Stimulated activated CD4-positive, alpha-beta T cell treated with anti-CD3 and anti-CD28 coated beads, Interleukin-4, amount 100 ng/mL, for 4 hours (primary cell): ENCODE measurements around the gene MFSD11.
"Not testable (repeated sequence)": the region's sequence is repeated elsewhere in the genome, so short reads cannot be mapped to it uniquely, and the experiment has no call there.

Experiments used
- DNase-seq, 2 experiments: peaks; one replicate each; pipeline ENCODE4 v3.0.0-alpha.2; 2020

MFSD11 gene

DNA sequence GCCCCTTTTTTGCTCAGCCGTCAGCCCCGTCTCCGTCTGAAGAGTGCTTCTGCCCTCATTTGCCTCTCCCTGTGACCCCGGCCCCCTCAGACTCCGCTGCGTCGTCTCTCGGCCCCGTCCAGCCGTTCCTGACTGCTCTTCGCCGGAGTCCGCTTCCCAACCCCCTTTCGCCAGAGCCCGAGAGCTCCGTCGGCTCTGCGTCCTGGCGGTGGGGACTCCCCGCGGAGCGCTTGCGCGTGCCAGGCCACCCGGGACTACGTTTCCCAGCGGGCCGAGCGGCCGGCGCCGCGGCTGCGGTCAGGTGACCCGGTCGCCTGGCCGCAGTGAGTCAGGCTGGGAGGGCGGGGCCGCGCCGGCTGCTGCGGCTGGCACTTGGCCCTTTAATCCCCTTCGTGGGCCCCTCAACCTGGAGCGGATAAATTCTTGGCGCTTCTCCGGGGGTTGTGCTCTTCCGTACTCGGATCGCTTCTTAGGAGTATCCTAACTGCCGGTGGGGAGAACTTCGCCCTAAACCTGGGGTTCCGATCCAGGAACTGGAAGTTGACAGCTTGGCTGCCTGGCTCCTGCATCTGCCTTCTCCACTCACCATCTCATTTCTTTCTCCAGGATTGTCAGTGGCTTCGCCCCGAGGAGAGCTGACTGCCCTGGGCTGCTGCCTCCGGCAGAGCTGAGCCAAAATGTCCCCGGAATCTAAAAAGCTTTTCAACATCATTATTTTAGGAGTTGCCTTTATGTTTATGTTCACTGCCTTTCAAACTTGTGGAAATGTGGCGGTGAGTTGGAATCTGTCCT lies at the start of gene MFSD11:
Gene MFSD11, plus strand, starts transcription at position 444 of the 792 bp plus-strand sequence. Its CDS starts 234 bp downstream, at position 678.
- DNase-seq: peak; percentile 91

DNA sequence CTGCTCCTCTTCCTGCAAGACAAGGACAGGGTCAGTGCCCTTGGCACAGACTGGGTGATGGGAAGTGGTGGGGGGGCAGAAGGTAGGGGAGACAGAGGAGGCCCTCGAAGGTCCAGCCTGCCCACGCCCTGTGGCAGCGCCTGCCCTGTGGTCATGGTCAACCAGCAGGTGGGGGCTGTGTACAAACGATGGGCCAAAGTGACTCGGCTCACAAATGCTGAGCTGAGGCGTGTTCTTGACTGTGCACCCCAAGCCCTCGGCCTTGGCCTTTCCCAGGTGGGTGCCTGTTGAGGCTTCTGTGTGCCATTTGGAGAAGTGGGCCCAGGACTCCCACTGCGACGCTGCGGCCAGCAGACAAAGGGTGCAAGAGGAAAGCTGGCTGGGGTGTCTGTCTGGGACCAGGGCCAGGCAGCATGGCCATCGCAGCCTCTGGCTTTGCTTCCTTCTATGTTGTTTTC lies 49.7 kb upstream of the MFSD11 start:
- DNase-seq: no peak

DNA sequence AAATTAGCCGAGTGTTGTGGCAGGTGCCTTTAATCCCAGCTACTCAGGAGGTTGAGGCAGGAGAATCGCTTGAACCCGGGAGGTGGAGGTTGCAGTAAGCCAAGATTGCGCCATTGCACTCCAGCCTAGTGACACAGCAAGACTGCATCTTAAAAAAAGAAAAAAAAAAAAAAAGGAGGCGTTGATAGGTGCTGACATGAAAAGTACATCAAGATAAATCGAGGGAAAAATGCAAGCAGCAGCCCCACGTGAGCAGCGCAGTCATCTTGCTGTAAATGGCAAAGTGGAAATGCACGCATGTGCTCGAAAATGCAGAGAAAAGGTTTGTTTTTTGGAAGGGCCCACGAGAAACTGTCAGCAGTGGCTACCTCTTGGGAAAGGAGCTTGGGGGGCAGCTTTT lies 48.1 kb upstream of the MFSD11 start:
- DNase-seq: no peak

DNA sequence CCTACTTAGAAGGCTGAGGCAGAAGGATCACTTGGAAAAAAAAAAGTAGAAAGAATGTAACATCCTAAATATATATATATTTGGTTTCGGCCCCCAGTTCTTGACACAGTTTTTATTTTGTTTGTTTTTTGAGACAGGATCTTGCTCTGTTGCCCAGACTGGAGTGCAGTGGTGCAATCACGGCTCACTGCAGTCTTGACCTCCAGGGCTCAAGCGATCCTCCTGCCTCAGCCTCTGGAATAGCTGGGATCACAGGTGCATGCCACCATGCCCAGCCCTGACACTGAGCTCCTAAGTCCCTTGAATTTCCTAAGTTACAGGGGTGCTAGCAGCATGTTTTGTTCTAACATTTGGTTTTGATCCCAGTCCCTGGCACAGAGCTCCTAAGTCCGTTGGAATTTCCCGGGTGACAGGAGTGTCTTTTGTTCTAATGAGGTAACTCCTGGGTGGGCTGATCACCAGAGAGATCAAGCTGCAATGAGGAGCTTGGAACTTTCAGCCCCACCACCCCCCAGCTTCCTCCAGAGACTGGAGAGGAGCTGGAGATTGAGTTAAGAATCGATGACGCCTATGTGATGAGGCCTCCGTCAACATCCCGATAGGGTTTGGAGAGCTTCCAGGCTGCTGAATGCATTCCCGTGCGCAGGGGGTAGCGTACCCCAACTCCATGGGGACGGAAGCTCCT lies 47.2 kb upstream of the MFSD11 start:
- DNase-seq: no peak

DNA sequence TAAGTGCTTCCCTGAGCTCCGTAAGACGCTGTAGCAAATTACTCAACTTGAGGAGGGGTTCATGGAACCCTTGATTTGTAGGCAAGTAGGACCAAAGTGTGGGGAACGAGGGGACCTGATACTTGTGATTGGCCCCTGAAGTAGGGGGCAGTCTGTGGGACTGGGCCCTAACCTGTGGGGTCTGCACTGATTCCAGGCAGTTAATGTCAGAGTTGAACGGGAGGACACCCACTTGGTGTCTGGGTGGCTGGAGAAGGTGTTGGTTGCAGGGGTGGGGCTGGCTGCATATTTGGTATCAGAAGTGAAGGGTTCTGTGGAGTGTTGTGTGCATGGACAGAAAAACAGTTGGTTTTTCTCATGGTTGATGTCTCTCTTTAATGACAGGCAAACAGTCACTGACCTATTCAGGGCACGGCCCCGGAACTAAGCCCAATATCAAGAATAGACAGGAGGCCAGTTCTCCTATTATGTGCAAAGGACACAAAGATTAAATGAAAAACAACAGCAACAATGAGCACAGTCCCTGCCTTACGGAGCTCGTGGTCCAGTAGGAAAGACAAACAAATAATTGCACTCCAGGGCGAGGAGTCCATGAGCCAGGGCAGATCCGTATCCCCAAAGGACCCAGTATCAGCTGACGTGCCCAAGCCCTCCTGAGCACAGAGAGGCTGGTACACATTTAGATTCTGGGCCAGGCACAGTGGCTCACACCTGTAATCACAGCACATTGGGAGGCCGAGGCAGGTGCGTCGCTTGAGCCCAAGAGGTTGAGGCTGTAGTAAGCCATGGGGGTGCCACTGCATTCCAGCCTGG lies 46.3 kb upstream of the MFSD11 start:
- no peak for DNase-seq

DNA sequence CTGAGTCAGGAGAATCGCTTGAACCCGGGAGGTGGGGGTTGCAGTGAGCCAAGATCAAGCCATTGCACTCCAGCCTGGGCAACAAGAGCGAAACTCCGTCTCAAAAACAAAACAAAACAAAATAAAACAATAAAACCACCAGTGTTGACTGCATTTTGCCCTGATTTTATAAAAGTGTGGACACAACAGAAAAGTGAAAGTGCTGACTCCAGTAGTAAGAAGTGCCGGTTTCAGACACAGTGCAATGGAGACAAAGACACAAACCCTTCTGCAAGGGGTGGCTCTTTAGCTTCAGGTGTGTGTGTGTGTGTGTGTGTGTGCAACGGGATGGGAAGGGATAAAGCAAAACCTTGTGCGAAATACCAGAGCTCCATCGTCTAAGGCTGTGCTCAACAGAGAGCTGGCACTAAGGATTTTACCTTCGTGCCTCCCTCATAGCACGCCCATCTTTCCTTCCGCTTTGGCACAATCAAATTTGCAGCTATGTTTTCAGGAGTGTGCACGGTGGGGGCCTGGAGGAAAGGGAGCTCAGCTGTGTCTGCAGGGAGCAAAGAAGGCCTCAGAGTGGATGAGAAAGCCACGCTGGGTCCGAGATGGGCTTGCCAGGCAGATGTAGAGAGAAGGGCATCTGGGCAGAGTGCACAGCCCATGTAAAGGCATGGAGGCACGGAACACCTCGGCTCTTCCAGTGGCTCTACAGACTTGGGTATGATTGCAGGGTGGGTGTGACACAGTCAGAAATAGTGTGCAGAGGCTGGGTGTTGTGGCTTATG lies 42.7 kb upstream of the MFSD11 start:
- DNase-seq: no peak

DNA sequence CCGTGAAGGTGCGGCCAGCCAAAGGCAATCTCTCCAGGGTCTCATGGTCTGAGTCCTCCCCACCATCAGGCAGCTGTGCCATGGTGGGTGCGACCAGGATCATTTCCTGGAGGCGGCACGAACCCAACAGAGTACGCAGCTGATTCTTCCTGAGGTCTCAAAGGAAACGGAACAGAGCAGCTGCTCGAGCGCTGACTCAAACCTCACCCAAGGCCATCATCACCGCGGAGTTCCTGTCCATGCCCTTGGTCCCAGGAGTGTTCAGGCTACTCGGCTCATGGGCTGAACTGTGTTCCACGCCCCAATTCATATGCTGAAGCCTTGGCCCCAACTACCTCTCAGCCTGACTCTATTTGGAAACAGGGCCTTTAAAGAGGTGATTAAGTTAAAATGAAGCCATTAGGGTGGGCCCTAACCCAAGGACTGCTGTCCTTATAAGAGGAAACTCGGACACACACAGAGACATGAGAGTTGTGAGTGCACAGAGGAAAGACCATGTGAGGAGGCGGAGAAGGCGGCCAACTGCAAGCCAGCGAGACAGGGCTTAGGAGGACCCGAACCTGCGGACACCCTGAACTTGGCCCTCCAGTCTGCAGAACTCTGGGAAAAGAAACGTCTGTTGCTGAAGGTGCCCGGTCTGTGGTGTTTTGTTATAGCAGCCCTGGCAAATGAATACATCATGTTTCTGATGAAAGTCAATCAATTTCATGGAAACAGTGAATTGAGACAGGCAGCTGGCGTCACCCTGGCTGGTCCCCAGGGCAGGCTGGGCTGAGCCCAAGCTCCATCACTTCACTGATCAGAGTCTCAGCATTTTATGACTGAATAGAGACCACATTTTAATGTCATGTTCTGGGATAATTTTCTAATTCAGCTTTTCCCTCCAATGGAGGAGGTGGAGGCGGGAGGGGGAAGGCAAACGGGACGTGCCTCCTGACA lies 40.9 kb upstream of the MFSD11 start:
- DNase-seq: no peak

DNA sequence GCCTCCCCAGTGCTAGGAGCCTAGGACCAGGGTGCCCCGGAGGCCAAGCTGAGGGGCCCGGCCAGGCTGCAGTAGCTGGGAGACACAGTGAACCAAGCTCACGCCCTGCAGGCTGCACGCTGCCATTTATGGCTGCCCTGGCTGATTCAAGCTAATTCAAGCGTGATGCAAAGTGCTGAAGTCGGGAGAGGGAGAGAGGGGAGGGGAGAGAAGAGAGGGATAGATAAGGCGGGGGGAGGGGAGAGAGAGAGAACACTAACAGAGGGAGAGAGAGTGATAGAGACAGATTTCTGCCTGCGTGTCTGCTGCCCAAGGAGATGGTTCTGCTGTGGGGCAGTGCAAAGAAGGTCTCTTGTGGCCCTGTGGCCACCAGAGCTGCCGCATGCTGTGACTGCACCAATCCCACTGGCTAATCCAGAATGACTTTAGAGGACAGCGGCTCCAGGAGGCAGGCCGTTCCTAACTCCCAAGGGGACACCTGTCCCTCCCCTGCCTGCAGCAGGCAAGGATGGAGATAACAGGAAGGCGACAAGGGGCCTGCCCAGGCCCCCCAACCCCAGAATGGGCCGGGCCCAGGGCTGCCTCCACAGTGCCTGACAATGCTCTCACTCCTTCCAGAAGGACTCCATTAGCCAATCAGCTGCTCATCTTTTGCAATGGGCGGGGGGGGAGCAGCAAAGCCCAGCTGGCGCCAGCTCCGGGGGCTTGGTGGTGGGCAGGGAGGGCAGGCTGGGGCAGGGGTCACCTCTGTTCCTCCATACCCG lies 40.0 kb upstream of the MFSD11 start:
- no peak for DNase-seq

DNA sequence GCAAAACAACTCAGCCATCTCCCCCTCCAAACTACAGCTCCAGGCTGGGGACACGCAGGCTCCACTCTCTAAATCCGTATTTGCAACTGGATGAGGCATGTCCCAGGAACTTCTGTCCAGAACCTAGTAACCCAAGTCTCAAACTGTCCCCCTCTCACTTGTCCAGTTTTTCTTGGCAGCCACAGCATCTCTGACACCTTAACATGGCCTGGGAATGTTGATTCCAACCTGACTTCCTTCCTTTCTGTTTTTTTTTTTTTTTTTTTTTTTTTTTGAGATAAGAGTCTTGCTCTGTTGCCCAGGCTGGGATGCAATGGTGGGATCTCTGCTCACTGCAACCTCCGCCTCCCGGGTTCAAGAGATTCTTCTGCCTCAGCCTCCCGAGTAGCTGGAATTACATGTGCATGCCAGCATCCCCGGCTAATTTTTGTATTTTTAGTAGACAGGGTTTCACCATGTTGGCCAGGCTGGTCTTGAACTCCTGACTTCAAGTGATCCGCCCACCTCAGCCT lies 39.4 kb upstream of the MFSD11 start:
- DNase-seq: not testable (repeated sequence)

DNA sequence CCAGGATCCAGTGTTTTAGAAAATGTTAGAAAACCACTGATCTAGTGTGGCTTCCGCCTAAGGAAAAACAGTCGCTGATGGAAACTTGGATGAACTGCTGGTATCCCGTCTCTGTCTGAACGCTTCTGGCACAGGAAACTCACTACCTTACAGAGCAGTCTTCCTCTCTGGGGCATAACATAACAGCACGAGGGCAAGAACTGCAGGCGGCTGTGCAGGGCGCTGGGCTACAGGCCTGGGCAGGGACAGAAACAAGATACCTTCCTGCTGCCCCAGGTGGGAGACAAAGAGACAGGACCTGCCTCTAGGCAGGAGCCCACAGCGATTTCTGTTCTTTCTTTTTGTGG lies 37.7 kb upstream of the MFSD11 start:
- no peak for DNase-seq

DNA sequence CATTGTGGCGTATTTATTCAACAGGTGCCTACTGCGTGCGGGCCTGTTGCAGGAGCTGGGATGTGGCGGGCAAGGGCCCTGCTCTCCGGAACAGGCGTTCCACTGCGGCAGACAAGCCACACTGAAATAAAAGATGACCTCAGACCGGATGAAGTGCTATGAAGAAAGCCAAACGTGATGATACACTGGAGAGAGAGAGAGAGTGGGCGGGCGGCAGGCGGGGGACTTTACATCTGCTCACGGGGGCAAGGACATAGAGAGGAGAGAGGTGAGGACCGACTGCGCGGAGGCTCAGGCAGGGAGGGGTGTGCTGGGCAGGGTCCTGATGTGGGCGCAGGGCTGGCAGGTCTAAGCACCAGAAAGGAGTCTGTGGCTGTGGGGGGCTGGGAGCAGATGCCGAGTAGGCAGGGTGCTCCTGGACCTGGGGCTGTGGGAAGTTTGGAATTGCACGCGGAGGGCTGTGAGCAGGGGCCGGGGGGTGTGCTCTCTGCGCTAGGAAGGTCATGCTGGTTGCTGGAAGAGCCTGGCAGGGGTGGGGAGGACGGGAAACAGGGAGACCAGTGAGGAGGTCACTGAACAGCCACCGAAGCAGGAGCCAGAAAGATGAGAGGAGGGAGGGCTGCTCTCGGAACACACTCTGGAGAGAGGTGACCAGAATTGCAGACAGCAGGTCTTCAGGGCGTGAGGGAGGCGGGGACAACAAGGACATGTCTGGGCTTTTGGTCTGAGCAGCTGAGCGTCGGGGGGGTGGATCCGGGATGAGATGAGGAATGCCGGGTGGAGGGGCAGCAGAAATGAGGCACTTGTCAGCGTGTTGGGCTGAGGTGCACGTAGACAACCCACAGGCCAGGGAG lies 37.1 kb upstream of the MFSD11 start:
- no peak for DNase-seq

DNA sequence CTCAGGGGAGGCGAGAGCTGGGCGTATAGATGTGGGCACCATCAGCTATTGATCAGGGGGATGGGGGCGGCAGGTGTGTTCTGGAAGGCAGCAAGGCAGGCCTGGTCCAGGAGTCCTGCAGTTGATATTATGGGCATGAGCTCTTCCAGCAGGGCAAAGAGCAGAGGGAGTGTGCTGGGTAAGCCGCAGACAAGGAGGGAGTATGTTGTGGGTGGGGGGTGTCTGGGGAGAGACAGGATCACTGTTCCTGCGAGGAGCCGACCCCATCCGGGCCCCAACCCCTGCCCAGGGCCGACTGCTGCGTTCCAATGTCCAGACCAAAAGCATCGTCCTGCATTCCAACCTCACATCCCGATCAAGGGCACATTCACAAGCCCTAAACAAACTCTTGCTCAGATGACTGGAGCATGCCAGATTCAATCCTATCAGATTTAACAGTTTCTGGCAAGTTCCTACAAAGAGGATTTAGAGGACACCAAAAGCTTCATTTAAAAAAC lies 36.4 kb upstream of the MFSD11 start:
- DNase-seq: no peak

DNA sequence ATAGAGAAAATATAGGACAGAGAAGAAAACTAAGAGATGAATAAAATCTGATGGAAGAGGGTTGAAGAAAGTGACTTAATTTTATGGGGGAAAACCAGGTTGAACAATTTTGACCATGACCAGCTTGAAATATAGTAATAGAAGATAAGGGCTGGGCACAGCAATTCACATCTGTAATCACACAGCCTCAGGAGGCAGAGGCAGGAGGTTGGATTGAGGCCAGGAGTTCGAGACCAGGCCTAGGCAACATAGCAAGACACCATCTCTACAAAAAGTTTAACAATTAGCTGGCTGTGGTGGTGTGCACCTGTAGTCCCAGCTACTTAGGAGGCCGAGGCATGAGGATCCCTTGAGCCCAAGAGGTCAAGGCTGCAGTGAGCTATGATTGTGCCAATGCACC lies 35.8 kb upstream of the MFSD11 start:
- no peak for DNase-seq

DNA sequence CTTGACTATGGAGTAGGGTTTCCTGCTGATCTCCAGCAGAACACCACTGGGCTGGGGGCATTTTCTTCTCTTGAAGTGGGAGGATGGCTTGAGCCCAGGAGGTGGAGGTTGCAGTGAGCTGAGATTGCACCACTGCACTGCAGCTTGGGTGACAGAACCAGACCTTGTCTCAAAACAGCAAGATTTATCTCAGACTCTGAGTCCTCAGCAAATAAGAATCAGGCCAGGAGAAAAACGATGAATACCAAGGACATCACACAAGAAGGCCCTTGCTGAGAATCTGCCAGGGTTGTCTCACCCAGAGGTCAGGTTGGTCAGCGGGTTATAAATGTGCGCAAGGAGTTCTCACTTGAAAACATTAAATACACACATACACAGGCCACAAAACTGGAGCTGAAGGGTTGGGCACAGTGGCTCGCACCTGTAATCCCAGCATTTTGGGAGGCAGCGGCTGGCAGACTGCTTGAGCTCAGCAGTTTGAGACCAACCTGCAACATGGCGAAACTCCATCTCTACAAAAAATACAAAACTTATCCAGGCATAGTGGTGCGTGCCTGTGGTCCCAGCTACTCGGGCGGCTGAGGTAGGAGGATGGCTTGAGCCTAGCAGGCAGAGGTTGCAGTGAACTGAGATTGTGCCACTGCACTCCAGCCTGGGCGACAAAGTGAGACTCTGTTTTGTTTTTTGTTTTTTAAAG lies 34.8 kb upstream of the MFSD11 start:
- DNase-seq: no peak

DNA sequence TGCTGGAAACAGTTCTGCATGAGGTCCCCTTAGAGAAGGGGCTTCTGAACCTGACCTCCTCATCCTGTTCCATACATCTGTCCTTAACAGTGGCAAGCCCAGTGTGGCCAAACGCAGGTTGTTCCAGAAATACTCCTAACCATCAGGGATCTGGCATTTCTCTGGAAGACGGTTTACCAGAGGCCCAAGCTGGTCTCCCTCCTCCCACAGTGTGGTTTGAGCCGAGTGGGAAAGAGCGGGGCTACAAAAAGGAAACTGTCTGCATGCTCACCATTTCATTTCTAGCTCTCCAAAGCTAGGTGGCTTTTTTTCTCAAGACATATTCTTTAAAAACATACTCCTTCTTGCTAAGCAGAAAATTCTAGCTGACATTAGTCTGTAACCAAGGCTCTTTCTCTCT lies 33.1 kb upstream of the MFSD11 start:
- DNase-seq: no peak

DNA sequence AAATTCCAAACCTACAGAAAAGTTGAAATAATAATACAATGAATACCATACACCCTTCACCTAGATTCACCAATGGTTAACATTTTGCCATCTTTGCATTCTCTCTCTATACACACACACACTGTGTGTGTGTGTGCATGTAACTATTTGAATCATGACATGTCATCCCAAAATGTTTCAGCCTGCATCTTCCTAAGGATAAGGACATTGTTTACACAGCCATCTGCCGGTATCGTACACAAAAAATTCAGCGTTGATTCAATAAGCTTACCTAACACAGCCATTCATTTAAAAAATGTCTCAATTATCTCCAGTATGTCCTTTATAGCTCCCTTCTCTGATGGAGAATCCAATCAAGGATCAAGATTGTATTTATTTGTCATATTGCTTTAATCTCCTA lies 31.1 kb upstream of the MFSD11 start:
- no peak for DNase-seq

DNA sequence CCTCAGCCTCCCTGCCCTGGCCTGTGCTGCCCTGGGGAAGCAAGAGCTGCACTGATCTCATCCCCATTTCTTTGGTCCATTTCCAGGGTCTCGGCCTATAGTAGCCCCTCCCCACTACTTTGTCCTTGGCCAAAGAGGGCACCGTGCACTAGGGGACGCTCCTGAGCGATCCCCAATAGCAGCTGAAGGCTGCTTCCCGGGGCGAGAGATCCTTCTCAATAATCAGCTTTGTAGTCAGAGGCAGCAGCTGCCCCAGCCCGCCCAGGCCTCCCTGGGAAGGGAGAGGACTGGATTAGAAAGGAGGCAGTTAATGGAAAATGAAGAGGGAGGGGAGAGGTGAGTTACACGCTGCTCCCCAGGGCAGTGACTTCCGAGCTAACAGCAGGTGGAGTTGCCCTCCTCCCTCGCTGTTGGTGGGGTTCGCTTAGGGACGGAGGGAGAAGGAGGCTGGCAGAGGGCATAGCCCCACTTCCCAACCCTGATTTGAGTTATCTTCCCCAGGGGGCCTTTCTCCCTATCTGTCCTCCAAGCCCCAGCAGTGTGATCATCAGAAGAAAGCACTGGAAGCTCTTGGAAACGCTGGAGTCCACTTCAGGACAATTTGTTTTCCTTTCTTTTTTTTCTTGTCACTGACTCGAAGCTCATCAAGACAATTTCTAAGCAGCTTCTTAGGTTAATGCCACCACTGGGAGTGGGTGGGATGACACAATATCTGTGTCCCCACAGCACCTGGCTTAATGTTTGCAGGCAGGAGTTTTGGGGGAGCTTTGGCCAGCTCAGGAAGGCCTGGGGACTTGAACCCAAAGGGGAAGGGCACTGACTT lies 29.7 kb upstream of the MFSD11 start:
- DNase-seq: no peak
